ENCODE data around the gene CRTC3. TPM values are rescaled to one million over a fixed set of nuclear protein-coding genes. Genes with fewer than 3 reads are reported as not detected.

CRTC3 gene
- total and polyA plus RNA-seq, 2 experiments from 2014 or later: 15.7 to 17.6 TPM

GRCh38 chr15:90529011-90529370, 732 bp upstream of the CRTC3 start:
- Histone ChIP-seq H3K79me2 (peaks cover 37% of the 10 kb centered on the region), H3K4me3 (no peak overlapping the region), H3K4me1 (ENCODE audit: insufficient read depth) (peaks cover 17% of the 10 kb centered on the region), H3K9me3 (ENCODE audit: low read depth) (no peaks in the 10 kb centered on the region), H3K27me3 (no peaks in the 10 kb centered on the region), H4K20me1 (ENCODE audit: insufficient read depth, poor library complexity, severe bottlenecking) (peaks cover 16% of the 10 kb centered on the region), H3K4me2 (peak overlapping the region; percentile 93), H3K27ac (peak overlapping the region; percentile 96), H3K36me3 (replicated peaks; ENCODE audit: insufficient read depth, low read depth) (no peaks in the 10 kb centered on the region), H2AFZ (peak overlapping the region; percentile 89), H3K9me2 (replicated peaks; ENCODE audit: insufficient read depth) (no peaks in the 10 kb centered on the region)
- WGBS (ENCODE audit: low lambda C conversion rate, missing lambda C conversion rate): 86% methylated on average over 15 of the region's 15 CpGs
- TF ChIP-seq EZH2phosphoT487 (IDR thresholded peaks at IDR 0.05; ENCODE audit: low read depth, severe bottlenecking, unreplicated experiment) (no peak), EZH2 (IDR thresholded peaks at IDR 0.05; ENCODE audit: borderline replicate concordance) (no peak)
- TF ChIP-seq, protein P1, sequence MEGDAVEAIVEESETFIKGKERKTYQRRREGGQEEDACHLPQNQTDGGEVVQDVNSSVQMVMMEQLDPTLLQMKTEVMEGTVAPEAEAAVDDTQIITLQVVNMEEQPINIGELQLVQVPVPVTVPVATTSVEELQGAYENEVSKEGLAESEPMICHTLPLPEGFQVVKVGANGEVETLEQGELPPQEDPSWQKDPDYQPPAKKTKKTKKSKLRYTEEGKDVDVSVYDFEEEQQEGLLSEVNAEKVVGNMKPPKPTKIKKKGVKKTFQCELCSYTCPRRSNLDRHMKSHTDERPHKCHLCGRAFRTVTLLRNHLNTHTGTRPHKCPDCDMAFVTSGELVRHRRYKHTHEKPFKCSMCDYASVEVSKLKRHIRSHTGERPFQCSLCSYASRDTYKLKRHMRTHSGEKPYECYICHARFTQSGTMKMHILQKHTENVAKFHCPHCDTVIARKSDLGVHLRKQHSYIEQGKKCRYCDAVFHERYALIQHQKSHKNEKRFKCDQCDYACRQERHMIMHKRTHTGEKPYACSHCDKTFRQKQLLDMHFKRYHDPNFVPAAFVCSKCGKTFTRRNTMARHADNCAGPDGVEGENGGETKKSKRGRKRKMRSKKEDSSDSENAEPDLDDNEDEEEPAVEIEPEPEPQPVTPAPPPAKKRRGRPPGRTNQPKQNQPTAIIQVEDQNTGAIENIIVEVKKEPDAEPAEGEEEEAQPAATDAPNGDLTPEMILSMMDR (IDR thresholded peaks at IDR 0.05; ENCODE audit: poor library complexity): no peak
- no peak for DNase-seq (ENCODE audit: low spot score)

- Histone ChIP-seq H3K27me3 (no peaks in the 10 kb centered on the region), H3K4me1 (ENCODE audit: insufficient read depth) (peaks cover 17% of the 10 kb centered on the region), H3K79me2 (peaks cover 51% of the 10 kb centered on the region), H3K4me2 (peak overlapping the region; percentile 93), H4K20me1 (ENCODE audit: insufficient read depth, poor library complexity, severe bottlenecking) (peaks cover 24% of the 10 kb centered on the region), H3K27ac (peak overlapping the region; percentile 96), H3K4me3 (peak overlapping the region; percentile 98), H3K9me3 (ENCODE audit: low read depth) (no peaks in the 10 kb centered on the region), H2AFZ (peak overlapping the region; percentile 93), H3K36me3 (replicated peaks; ENCODE audit: insufficient read depth, low read depth) (no peaks in the 10 kb centered on the region), H3K9me2 (replicated peaks; ENCODE audit: insufficient read depth) (no peaks in the 10 kb centered on the region)
- under 1% methylated on average over 40 of the region's 76 CpGs for WGBS (ENCODE audit: low lambda C conversion rate, missing lambda C conversion rate)
- peak; percentile 68 for DNase-seq (ENCODE audit: low spot score)
- TF ChIP-seq EZH2 (IDR thresholded peaks at IDR 0.05; ENCODE audit: borderline replicate concordance) (no peak), EZH2phosphoT487 (IDR thresholded peaks at IDR 0.05; ENCODE audit: low read depth, severe bottlenecking, unreplicated experiment) (no peak)
- TF ChIP-seq, protein P1 (IDR thresholded peaks at IDR 0.05; ENCODE audit: poor library complexity): no peak
Measured at GRCh38 chr15:90530250-90531051, 728 bp downstream of the CRTC3 start.

DNA sequence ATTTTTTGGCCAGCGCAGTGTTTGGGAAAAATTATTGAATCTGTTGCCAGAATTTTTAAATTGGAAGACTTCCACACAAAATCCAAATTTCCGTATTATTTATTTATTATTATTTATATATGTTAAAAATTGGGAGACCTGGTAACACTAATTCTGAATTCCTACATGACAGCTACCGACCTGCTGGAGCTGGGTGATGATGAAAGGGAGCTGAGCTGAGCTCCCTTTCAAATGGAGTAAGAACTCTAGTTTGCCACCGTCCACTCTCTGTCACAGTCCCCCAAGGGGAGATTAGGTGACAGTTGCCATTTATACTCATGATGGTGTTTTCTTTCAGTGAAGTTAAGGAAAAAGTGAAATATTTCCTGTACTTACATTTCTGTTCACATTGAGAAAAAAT, 1.4 kb downstream of the CRTC3 start:
- H3K9me3 ChIP-seq (ENCODE audit: low read depth): no peaks in the 10 kb centered on the region
- H4K20me1 ChIP-seq (ENCODE audit: insufficient read depth, poor library complexity, severe bottlenecking): peaks cover 30% of the 10 kb centered on the region
- peaks cover 58% of the 10 kb centered on the region for H3K79me2 ChIP-seq

More for the DNA sequence above, 1.4 kb downstream of the CRTC3 start:
- TF ChIP-seq EZH2 (IDR thresholded peaks at IDR 0.05; ENCODE audit: borderline replicate concordance) (no peak), EZH2phosphoT487 (IDR thresholded peaks at IDR 0.05; ENCODE audit: low read depth, severe bottlenecking, unreplicated experiment) (no peak)
- TF ChIP-seq, protein P1 (IDR thresholded peaks at IDR 0.05; ENCODE audit: poor library complexity): no peak
- Histone ChIP-seq H3K9me2 (replicated peaks; ENCODE audit: insufficient read depth) (no peaks in the 10 kb centered on the region), H3K27me3 (no peaks in the 10 kb centered on the region), H3K4me1 (ENCODE audit: insufficient read depth) (peaks cover 17% of the 10 kb centered on the region), H3K4me2 (peak overlapping the region; percentile 93), H3K36me3 (replicated peaks; ENCODE audit: insufficient read depth, low read depth) (no peaks in the 10 kb centered on the region), H3K4me3 (peak overlapping the region; percentile 98), H2AFZ (no peak overlapping the region), H3K27ac (peak overlapping the region; percentile 96)
- WGBS (ENCODE audit: low lambda C conversion rate, missing lambda C conversion rate): 36% methylated on average over 4 of the region's 4 CpGs
- no peak for DNase-seq (ENCODE audit: low spot score)
